Fibroblast of skin of abdomen (primary cell): Measurements from ENCODE around the gene NFAM1.

Experiments used
- DNase-seq: peaks from one replicate; pipeline ENCODE4 v3.0.0-alpha.2; 2013

NFAM1 gene

DNA sequence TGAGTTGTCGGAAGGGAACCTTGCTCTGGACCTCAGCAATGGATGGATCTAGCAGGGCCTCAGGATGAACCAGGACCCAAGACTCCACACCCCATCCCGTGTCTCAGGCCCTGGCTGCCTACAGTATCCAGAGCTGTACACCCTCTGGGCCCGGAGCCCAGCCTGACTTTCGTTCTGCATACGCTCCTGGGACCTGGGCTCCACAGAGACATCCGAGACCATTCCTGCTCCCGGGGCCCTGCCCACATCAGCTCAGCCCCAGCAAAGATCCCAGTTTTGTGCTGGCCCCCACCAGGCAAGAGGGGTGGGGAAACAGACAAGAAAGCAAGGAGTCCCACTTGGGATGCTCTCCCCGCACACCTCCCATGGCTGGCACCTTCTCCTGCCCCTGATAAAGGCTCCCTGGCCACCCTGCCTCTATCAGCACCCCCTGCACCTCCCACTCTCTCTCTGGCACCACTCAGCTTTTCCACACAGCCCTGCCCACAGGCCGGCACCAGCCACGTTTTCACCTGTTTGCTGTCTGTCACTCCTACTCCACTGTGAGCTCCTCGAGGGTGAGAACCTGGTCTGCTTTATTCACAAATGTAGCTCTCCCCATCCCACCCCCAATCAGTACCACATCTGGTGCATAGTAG, 97.2 kb downstream of the NFAM1 start:
- DNase-seq, result no peak

DNA sequence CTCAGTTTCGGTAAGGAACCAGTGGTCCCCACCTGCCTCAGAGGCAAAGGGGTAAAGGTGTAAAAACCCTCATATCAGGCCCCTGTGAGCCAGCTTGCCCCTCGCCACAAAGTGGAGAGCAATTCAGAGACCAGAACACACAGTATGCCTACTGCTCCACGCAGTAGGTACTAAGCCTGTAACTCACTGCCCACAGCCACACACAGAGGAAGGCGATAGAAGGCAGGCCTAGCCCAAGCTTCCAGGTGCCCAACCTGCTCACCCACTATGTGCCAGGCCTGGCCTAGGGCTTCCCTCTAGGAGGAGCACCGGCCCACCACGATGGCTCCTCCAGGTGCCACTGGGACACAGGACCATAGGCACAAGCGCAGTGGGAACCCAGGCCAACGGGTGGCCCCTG, 98.7 kb downstream of the NFAM1 start:
- DNase-seq, result no peak

DNA sequence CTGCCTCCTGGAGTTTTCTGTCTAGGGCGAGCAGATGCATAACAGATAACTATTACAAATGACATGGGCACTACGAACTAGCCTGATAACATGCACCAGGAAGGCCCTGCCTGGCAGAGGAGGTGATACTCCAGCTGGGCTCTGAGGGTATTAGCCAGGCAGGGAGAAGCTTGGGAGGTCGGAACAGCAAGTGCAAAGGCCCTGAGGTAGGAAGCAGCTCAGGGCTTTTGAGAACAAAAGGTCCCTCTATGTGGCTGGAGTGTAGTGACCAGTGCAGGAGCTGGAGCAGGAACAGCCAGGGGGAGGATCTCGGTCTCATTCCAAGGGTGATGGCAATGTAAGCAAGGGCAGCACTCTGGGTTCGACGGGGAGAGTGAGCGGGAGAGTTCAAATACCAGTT, 100.1 kb downstream of the NFAM1 start:
- no peak for DNase-seq

- DNase-seq, result no peak
Observed at GRCh38 chr22:42331014-42331413, 101.2 kb downstream of the NFAM1 start.
